HepG2 (cell line): Measurements from ENCODE around the gene ST7L. TPM values are rescaled to one million over a fixed set of nuclear protein-coding genes. Genes with fewer than 3 reads are reported as not detected.

ENCODE experiments used
- ATM ChIP-seq: fragments of 450-650 bp; IDR thresholded peaks from 2 replicates; pipeline ENCODE4 v1.7.1; 2017; ENCODE audit warnings: mild to moderate bottlenecking, borderline replicate concordance
- ERF ChIP-seq: IDR thresholded peaks from 2 replicates; pipeline ENCODE4 v1.6.1; 2018; ENCODE audit warnings: missing biosample characterization, missing genetic modification reagents
- PAX8 ChIP-seq: sonication (generic); formaldehyde crosslinking; IDR thresholded peaks from 2 replicates; pipeline ENCODE4 v1.8.0; 2022; ENCODE audit warnings: mild to moderate bottlenecking, missing genetic modification reagents, borderline replicate concordance
- ZBTB20 ChIP-seq: sonication (generic); formaldehyde crosslinking; IDR thresholded peaks from 2 replicates; pipeline ENCODE4 v1.8.1; 2023; ENCODE audit warnings: missing genetic modification reagents, low read depth, mild to moderate bottlenecking, borderline replicate concordance
- ZSCAN12 ChIP-seq: sonication (generic); formaldehyde crosslinking; IDR thresholded peaks from 2 replicates; pipeline ENCODE4 v1.9.0; 2021; ENCODE audit warnings: mild to moderate bottlenecking, missing genetic modification reagents
- polyA plus RNA-seq, 8 experiments: library from polyadenylated mRNA; depleted of rRNA in 3 of 8; stranded (reverse) in 7 of 8; unstranded in 1 of 8; fragments of >200 nt; fragmentation: Illumina TruSeq in 4 of 8; extraction: Trizol in 4 of 8; gene quantifications; 2 replicates each; pipeline versions ENCODE4 v1.2.1 to v1.2.3, GENCODE V29; 2011 to 2016; ENCODE audit warnings: low read depth in 4 of 8, missing spikeins in 1 of 8, mixed read lengths in 1 of 8; ENCODE audit not compliant: insufficient read depth in 1 of 8
- total RNA-seq, 5 experiments: library from RNA; depleted of rRNA; stranded (reverse); fragments of >200 nt; fragmentation: Illumina TruSeq; extraction: Trizol; gene quantifications; 2 replicates each; pipeline ENCODE4 v1.2.3, GENCODE V29; 2016; ENCODE audit warnings: low read depth in 1 of 5
- TF ChIP-seq, protein P1 (sequence below): sonication (generic); formaldehyde crosslinking; IDR thresholded peaks from one replicate; pipeline ENCODE4 v1.5.1; 2020; ENCODE audit warnings: mild to moderate bottlenecking, missing genetic modification reagents; ENCODE audit errors: not compliant biosample characterization

Gene ST7L
- total and polyA plus RNA-seq, 2 of the 13 experiments (the other 11 are each of a cell fraction or from before 2014, with no cell fraction given), result 8.6 to 19.9 TPM

DNA sequence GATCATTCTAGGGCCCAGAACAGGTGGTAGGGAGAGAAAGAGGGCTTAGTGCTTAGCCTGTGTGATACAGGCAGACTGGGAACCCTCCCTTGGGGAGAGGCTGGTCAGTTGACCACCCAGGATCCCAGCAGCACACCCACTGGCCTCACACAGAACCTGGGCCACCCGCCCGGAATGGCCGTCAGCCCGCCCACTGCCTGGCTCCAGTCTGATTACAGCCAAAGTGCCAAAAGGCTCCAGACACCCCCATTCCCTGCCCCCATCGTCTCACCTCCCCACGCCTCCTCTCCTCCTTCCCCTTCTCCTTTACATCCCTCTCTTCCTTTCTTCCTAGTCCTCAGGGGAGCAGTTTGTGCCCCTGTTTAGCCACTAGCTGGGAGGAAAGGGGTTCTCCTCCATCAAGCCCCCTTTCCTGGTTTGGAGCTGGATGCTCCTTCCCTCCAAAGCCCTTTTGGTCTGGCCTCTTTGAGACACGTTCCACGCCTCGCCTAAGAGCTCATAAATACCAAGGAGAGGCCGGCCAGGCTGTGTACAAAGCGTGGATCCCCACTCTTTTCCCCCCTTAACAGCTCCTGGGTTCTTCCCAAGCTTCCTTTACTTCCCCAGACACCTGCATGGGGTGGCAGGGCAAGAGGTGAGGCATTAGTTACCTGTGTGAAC lies 114.8 kb downstream of the ST7L start (continued):
- TF ChIP-seq, protein P1, sequence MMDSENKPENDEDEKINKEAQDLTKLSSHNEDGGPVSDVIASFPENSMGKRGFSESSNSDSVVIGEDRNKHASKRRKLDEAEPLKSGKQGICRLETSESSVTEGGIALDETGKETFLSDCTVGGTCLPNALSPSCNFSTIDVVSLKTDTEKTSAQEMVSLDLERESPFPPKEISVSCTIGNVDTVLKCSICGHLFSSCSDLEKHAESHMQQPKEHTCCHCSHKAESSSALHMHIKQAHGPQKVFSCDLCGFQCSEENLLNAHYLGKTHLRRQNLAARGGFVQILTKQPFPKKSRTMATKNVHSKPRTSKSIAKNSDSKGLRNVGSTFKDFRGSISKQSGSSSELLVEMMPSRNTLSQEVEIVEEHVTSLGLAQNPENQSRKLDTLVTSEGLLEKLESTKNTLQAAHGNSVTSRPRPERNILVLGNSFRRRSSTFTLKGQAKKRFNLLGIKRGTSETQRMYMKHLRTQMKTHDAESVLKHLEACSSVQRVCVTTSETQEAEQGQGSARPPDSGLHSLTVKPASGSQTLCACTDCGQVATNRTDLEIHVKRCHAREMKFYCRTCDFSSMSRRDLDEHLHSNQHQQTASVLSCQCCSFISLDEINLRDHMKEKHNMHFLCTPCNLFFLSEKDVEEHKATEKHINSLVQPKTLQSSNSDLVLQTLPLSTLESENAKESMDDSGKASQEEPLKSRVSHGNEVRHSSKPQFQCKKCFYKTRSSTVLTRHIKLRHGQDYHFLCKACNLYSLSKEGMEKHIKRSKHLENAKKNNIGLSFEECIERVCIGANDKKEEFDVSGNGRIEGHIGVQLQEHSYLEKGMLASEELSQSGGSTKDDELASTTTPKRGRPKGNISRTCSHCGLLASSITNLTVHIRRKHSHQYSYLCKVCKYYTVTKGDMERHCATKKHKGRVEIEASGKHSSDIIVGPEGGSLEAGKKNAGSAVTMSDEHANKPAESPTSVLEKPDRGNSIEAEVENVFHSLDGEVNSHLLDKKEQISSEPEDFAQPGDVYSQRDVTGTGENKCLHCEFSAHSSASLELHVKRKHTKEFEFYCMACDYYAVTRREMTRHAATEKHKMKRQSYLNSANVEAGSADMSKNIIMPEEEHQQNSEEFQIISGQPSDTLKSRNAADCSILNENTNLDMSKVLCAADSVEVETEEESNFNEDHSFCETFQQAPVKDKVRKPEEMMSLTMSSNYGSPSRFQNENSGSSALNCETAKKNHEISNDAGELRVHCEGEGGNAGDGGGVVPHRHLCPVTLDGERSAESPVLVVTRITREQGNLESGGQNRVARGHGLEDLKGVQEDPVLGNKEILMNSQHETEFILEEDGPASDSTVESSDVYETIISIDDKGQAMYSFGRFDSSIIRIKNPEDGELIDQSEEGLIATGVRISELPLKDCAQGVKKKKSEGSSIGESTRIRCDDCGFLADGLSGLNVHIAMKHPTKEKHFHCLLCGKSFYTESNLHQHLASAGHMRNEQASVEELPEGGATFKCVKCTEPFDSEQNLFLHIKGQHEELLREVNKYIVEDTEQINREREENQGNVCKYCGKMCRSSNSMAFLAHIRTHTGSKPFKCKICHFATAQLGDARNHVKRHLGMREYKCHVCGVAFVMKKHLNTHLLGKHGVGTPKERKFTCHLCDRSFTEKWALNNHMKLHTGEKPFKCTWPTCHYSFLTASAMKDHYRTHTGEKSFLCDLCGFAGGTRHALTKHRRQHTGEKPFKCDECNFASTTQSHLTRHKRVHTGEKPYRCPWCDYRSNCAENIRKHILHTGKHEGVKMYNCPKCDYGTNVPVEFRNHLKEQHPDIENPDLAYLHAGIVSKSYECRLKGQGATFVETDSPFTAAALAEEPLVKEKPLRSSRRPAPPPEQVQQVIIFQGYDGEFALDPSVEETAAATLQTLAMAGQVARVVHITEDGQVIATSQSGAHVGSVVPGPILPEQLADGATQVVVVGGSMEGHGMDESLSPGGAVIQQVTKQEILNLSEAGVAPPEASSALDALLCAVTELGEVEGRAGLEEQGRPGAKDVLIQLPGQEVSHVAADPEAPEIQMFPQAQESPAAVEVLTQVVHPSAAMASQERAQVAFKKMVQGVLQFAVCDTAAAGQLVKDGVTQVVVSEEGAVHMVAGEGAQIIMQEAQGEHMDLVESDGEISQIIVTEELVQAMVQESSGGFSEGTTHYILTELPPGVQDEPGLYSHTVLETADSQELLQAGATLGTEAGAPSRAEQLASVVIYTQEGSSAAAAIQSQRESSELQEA, result no peak
- TF ChIP-seq ZBTB20 (CRISPR knock-in tag) (no peak), ZSCAN12 (CRISPR knock-in tag) (no peak), ATM (no peak), PAX8 (CRISPR knock-in tag) (no peak), ERF (CRISPR knock-in tag) (no peak)
